NB4 (cell line): ENCODE measurements around the gene UMOD.

Experiments used
- MAX ChIP-seq: IDR thresholded peaks from 2 replicates; pipeline ENCODE4 v1.6.1; 2011; ENCODE audit warnings: low read depth, low read length
- MYC ChIP-seq: IDR thresholded peaks from 2 replicates; pipeline ENCODE4 v1.6.1; 2011; ENCODE audit warnings: low read depth, low read length
- POLR2A ChIP-seq: IDR thresholded peaks from 2 replicates; pipeline ENCODE4 v1.6.1; 2011; ENCODE audit warnings: mild to moderate bottlenecking; ENCODE audit not compliant: insufficient read length; ENCODE audit errors: extremely low read depth

- TF ChIP-seq MAX (no peak), MYC (no peak), POLR2A (no peak)
Measured at GRCh38 chr16:20355114-20355782, 2.7 kb upstream of the UMOD start.
